ENCODE measurements around the gene CLCN3.

CLCN3 gene

DNA sequence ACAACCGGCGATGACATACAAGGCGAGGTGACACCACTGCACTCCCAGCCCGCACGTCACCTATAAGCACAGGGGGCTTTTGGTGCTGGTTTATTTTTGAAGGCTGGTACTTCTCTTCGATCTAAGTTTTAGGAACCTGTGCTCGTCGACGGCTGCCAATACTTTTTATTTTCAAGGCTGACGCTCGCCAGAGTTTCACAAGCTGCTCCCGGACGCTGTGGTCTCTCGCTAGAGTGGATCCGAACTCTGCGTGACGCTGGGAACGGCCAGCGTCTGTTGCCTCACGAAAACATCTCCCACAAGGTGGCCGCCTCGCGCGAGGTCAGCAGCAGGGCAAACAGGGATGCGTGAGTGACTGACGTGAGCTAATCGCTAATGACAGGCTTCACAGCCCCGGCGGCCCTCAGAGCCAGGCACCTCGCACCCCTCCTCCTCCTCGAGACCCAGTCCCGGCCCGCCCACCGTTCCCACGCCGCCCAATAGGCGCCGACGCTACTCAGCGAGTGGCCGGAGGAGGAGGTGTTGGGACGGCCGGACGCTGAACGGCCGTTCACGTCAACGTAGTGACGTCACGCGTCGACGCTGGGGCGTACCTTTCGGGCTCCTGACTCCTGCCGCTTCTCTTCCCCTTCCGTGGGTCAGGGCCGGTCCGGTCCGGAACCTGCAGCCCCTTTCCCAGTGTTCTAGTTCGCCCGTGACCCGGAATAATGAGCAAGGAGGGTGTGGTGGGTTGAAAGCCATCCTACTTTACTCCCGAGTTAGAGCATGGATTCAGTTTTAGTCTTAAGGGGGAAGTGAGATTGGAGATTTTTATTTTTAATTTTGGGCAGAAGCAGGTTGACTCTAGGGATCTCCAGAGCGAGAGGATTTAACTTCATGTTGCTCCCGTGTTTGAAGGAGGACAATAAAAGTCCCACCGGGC lies at the start of gene CLCN3:
TSS of gene CLCN3 (plus strand) at position 621 of the 922 bp plus-strand sequence. CDS start 15,351 bp downstream, outside the sequence.
- TF ChIP-seq GATA2 (IDR thresholded peaks at IDR 0.05; ENCODE audit: low read depth, low read length) (0 out of 2 replicates have a peak, but pooled peaks have one; percentile 6), GATA3 (IDR thresholded peaks at IDR 0.05; ENCODE audit: low read depth, low read length) (no peak)

DNA sequence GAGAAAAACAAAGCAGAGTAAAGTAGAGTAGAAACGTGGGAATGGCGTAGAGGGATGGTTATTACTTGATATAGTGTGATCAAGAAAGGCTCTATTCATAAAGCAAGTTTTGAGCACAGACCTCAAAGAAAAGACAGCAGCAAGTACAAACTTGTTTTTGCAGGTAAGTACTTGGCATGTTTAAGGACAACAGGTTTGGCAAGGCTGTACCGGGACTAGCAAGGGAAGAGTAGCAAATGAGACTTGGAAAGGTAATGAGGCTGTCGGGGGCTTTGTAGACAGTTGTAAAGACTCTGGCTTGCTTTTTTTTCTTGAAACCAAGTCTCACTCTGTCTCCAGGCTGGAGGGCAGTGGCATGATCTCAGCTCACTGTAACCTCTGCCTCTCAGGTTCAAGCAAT lies 48.9 kb upstream of the CLCN3 start:
- no peak for TF ChIP-seq GATA2 (IDR thresholded peaks at IDR 0.05; ENCODE audit: low read depth, low read length)
- TF ChIP-seq GATA3 (IDR thresholded peaks at IDR 0.05; ENCODE audit: low read depth, low read length): no peak

DNA sequence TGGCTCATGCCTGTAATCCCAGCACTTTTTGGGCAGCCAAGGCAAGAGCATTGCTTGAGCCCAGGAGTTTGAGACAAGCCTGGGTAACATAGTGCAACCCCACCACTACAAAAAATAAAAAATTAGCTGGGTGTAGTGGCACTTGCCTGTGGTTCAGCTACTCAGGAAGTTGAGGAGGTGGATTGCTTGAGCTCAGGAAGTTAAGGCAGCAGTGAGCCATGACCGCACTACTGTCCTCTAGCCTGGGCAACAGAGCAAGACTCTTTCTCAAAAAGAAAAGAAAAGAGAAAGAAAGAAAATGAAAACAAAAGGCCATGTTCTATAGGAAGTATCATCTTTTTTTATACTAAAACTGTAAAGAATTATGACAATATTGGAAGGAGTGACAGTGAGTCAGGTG lies 46.5 kb upstream of the CLCN3 start:
- TF ChIP-seq GATA2 (IDR thresholded peaks at IDR 0.05; ENCODE audit: low read depth, low read length) (no peak), GATA3 (IDR thresholded peaks at IDR 0.05; ENCODE audit: low read depth, low read length) (no peak)

DNA sequence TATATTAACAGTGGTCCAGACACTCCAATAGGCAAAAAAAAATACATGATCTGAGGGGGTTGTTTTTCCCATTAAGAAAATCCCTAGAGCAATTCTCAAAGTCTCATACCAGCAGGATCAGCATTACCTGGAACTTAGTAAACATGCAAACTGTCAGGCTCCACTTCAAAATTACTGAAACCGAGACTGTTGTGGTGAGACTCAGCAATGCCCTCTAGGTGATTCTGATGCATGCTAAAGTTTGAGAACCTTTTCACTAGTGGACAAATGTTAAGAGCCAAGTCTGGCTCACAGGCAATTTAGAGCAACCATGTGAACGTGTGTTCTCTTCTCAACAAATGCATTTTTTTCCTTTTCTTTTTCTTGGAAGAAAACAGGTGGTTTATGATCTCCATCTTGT lies 38.2 kb upstream of the CLCN3 start:
- TF ChIP-seq GATA2 (IDR thresholded peaks at IDR 0.05; ENCODE audit: low read depth, low read length): no peak
- TF ChIP-seq GATA3 (IDR thresholded peaks at IDR 0.05; ENCODE audit: low read depth, low read length): no peak

DNA sequence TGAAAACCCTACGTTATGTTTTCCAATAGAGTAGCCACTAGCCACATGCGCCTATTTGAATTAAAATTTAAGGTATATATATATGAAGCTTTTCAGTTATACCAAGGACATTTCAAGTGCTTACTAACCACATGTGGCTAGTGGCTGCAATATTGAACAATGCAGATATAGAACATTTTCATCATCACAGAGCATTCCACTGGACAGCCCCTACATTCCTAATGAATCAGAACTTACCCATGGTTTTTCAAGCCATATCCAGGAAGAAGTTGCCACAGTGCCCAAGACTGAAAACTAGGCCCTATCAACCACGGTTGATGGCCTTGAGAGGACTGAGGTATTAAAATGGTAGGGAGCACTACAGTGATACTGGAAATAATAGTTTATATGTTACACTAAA lies 37.7 kb upstream of the CLCN3 start:
- TF ChIP-seq GATA2 (IDR thresholded peaks at IDR 0.05; ENCODE audit: low read depth, low read length) (no peak), GATA3 (IDR thresholded peaks at IDR 0.05; ENCODE audit: low read depth, low read length) (no peak)

DNA sequence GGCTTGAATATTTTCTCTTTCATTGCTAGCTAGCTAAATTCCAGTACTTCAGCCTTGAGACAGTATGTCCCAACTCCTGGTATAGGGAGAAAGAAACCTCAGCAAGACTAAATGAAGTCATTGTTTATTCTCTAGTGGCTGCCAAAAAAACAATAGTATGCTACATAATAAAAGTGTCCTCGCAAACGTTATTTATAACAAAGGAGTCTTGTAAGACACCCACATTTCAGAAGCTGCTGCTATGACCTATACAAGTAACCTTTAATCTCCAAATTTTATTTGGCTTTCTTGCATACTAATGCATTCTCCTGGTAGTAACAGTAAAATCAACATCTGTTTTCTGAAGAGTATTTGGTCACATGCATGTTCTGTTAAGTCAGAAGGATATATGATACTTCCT lies 36.8 kb upstream of the CLCN3 start:
- TF ChIP-seq GATA3 (IDR thresholded peaks at IDR 0.05; ENCODE audit: low read depth, low read length) (no peak), GATA2 (IDR thresholded peaks at IDR 0.05; ENCODE audit: low read depth, low read length) (no peak)

DNA sequence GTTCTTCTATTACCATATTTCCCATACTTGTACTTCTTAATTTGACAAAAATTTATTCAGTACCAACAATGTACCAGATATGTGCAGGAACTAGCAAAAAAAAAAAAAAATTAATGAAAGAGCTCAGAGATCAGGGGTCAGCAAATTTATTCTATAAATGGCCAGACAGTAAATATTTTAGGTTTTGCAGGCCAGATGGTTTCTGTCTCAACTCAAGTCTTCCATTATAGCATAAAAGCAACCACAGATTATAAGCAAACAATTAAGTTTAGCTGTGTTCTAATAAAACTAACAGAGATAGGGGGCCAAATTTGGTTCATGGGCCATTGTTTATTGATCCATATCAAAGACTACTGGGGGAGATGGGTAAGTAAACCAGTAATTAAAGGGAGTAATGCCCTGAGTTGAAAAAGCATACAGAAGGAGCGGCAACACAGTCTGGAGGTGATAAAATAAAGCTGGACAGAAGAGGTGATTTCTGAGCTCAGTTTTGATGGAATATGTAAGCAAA lies 27.3 kb upstream of the CLCN3 start:
- no peak for TF ChIP-seq GATA2 (IDR thresholded peaks at IDR 0.05; ENCODE audit: low read depth, low read length)
- TF ChIP-seq GATA3 (IDR thresholded peaks at IDR 0.05; ENCODE audit: low read depth, low read length): no peak

DNA sequence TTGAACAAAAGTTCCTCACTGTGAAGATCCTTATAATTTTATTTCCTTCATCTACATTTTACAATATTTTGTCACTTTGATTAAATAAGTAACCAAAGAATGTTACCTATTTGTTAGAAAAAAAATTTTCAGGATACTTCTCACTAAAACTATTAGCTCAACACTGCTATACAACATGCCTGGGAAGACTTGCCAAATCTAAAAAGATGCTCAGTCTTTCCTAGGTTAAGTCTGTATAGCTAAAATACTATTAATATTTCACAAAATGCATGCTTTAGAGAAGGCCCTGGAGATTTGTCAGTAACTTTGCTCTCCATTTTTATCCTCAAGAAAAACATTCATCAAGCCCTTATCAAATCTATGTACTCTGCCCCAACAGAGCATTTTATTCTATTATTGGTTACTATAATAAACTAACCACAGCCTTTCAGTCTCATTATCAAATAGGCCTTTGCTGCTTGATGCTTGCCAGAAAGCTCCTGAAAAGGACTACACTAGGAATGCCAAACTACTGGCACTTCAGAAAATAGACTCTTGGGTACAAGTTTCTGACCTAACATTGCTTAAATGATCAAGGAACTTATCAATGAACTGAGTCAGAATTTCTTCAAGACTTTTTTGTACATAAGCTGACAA lies 25.7 kb upstream of the CLCN3 start:
- TF ChIP-seq GATA2 (IDR thresholded peaks at IDR 0.05; ENCODE audit: low read depth, low read length): no peak
- TF ChIP-seq GATA3 (IDR thresholded peaks at IDR 0.05; ENCODE audit: low read depth, low read length): no peak

DNA sequence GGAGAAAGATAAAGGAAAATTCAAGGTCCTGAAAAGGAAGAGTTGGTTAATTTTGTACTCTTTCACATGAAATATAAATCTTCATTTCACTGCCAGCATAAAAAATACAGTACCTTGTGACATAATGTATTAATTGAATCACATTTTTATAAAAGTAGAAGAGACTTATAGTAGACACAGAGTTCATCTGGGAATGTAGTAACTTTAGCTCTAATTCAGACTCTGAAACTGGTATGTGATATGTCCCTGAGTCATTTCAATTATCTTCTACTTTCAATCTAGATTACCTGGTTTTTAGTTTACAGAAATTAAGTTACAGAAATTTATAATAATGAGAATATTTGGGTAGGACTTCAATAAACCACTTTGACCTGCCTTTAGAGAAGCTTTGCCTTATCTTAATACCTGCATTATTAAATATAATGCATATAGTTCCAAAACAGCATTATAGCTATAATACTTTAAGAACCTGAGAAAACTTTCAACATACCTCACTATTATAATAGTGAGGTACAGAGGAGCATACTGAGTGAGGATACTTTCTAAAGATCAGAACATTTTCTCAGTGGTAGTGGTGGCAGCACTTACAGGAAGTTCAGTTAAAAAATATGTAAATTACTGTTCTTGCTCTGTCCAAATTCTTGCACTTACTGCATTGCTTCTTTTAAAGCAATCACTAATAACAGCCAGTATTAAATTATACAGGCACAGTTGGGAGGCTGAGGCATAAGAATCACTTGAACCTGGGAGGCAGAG lies 19.2 kb upstream of the CLCN3 start:
- no peak for TF ChIP-seq GATA3 (IDR thresholded peaks at IDR 0.05; ENCODE audit: low read depth, low read length)
- TF ChIP-seq GATA2 (IDR thresholded peaks at IDR 0.05; ENCODE audit: low read depth, low read length): no peak

DNA sequence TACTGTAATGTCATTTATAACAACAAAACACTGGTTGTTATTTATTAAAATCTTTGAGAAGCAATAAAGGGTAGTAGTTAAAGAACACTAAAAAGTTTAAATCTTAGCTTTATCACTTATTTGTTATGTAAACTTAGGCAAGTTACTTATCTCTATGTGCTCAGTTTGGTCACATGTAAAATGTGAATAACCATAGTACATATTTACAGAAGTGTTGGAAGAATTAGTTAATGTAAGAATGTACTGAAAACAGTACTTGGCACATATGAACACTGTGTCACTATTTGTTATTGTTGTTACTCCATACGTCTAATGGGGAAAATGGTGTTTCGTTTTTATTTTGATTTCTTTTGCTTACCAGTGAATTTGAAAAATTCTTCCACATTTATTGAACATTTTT lies 17.1 kb upstream of the CLCN3 start:
- TF ChIP-seq GATA2 (IDR thresholded peaks at IDR 0.05; ENCODE audit: low read depth, low read length): no peak
- TF ChIP-seq GATA3 (IDR thresholded peaks at IDR 0.05; ENCODE audit: low read depth, low read length): no peak

DNA sequence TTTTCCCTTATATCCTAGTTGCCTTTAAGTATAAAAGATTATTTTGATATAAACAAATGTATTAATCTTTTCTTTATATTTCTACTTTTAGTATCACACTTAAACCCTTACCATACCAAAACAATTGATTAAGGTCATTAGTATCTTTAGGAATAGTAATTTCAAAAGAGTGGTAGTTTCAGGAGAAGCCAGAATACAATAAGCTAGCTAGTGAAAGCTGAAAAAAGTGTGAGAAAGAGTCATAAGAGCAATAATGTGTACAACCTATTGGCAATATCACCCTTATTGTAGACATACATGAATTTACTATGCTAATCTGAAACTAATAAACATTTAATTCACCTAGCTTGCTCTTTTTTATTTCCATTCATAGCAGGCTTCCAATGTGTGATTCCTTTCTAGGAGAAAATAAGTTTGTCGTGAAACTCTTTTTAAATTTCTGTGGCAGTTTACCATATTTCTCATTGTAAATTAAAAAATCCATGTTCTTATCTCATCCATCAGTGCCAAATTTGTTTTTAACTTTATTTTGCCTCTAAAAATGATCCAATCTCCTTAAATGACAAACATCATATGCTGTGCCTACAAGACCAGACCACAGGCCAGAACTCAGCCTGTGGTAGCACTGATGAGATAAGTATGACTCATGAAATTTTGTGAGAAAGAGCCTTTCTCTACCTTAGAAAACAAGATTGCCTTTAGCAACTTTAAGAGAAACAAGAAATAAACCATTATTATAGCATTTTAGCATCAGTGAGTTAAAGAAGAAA lies 16.1 kb upstream of the CLCN3 start:
- TF ChIP-seq GATA3 (IDR thresholded peaks at IDR 0.05; ENCODE audit: low read depth, low read length) (peak; percentile 97), GATA2 (IDR thresholded peaks at IDR 0.05; ENCODE audit: low read depth, low read length) (peak; percentile 89)

DNA sequence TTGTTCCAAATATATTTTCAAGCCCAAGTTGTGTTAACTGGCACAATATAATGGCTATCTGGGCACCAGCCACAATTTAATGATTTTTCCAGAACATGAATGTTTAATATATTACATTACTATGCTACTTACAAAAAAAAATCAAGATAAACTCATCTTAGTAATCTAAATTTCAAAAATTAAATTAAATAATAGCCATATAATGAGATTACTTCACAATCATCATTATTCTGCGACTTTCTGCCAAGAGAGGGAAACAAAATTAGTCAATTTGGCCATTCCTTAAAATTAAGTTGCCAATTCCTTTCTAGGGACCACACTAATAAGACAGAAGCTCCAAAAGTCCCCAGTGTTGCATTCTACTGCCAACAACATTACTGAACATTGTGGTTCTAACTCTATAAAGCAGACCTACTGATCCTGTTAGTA lies 15.5 kb upstream of the CLCN3 start:
- no peak for TF ChIP-seq GATA2 (IDR thresholded peaks at IDR 0.05; ENCODE audit: low read depth, low read length)
- TF ChIP-seq GATA3 (IDR thresholded peaks at IDR 0.05; ENCODE audit: low read depth, low read length): no peak

DNA sequence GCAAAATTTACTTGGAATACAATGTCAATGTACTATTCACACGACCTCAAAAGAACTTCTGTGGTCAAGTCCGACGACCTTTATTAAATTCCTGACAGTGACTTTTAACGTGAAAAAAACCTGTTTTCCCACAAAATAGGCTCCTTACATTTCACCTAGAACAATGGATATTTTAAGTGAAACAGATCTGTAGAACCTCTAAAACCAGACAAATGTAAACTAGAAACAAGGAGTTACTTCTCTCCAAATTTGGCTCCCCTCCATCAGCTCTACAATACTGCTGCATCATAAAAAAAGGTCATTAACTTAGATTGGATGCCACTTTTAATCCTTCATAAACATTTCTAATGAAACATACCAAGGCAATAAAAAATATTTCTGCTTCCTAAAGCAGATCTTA lies 9.2 kb upstream of the CLCN3 start:
- TF ChIP-seq GATA2 (IDR thresholded peaks at IDR 0.05; ENCODE audit: low read depth, low read length) (no peak), GATA3 (IDR thresholded peaks at IDR 0.05; ENCODE audit: low read depth, low read length) (no peak)

Data from SH-SY5Y (cell line).